ENCODE measurements around the gene DLG4.

The DLG4 gene

DNA sequence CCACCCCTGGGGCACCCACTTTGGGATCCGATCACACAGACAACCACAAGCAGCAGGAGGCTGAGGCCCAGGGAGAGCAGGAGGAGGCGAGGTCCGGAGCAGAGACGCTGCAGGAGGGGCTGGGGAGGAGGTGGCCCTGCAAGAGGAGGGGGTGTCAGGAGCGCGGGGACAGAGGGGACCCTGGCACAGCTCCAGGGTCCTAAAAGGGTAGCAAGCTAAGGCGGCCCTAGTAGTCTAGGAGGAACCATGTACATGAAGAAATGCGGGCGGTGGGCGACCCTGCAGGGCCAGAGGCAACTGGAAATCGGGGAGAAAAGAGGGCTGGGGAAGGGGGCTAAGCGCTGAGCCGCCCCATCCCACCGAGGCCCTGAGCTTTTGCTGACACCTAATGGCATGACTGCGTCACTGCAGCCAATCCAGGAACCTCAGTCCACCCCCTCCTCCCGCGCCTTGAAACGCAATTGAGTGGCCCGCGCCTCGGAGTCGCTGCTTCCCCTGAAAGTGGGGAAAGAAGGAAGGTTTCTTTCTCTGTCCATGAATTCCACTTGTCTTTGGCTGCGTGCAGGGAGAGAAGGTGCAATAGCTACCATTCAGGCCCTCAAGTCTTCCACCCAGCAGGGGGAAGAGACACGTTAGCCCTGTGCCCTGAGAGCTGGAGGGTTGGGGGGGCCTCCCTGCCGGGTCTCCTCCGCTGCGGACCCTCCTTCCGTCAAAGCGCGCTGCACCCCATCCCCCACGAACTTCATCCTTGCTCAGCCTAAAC is 42.3 kb downstream of the DLG4 start (continued):
- TF ChIP-seq ZNF664 (tag by site-specific recombination; IDR thresholded peaks at IDR 0.05) (no peak), ZNF112 (tag by site-specific recombination; IDR thresholded peaks at IDR 0.05) (no peak), ZNF473 (tag by site-specific recombination; IDR thresholded peaks at IDR 0.05) (no peak), ZNF174 (tag by site-specific recombination; IDR thresholded peaks at IDR 0.05) (no peak), ZFP3 (tag by site-specific recombination; IDR thresholded peaks at IDR 0.05; ENCODE audit: low read depth) (no peak), ZNF366 (tag by site-specific recombination; conservative IDR thresholded peaks at IDR 0.05) (peak; percentile 61; the same call in 1 of the 2 replicates), EGR2 (tag by site-specific recombination; IDR thresholded peaks at IDR 0.05; ENCODE audit: low read depth) (0 out of 2 replicates have a peak, but pooled peaks have one; percentile 6), YY1 (tag by site-specific recombination; IDR thresholded peaks at IDR 0.05) (no peak), REST (tag by site-specific recombination; IDR thresholded peaks at IDR 0.05) (no peak), ZNF449 (tag by site-specific recombination; IDR thresholded peaks at IDR 0.05) (no peak), ZSCAN18 (tag by site-specific recombination; IDR thresholded peaks at IDR 0.05) (no peak), PRDM4 (tag by site-specific recombination; IDR thresholded peaks at IDR 0.05) (no peak), ZNF423 (tag by site-specific recombination; IDR thresholded peaks at IDR 0.05) (no peak), ZNF701 (tag by site-specific recombination; IDR thresholded peaks at IDR 0.05) (no peak), ZNF16 (tag by site-specific recombination; IDR thresholded peaks at IDR 0.05; ENCODE audit: low read depth) (no peak), ZNF501 (tag by site-specific recombination; IDR thresholded peaks at IDR 0.05) (no peak), GLI2 (tag by site-specific recombination; IDR thresholded peaks at IDR 0.05; ENCODE audit: borderline replicate concordance, low read depth) (no peak), ZBTB49 (tag by site-specific recombination; IDR thresholded peaks at IDR 0.05; ENCODE audit: low read depth) (no peak), ZNF639 (tag by site-specific recombination; IDR thresholded peaks at IDR 0.05) (no peak)
- TF ChIP-seq, protein P1, sequence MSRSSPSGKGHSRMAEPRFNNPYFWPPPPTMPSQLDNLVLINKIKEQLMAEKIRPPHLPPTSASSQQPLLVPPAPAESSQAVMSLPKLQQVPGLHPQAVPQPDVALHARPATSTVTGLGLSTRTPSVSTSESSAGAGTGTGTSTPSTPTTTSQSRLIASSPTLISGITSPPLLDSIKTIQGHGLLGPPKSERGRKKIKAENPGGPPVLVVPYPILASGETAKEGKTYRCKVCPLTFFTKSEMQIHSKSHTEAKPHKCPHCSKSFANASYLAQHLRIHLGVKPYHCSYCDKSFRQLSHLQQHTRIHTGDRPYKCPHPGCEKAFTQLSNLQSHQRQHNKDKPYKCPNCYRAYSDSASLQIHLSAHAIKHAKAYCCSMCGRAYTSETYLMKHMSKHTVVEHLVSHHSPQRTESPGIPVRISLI (tag by site-specific recombination; IDR thresholded peaks at IDR 0.05) = no peak
- TF ChIP-seq, protein P2, sequence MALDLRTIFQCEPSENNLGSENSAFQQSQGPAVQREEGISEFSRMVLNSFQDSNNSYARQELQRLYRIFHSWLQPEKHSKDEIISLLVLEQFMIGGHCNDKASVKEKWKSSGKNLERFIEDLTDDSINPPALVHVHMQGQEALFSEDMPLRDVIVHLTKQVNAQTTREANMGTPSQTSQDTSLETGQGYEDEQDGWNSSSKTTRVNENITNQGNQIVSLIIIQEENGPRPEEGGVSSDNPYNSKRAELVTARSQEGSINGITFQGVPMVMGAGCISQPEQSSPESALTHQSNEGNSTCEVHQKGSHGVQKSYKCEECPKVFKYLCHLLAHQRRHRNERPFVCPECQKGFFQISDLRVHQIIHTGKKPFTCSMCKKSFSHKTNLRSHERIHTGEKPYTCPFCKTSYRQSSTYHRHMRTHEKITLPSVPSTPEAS (tag by site-specific recombination; IDR thresholded peaks at IDR 0.05) = no peak; the same call in 1 of the 2 replicates
- TF ChIP-seq, protein P3, sequence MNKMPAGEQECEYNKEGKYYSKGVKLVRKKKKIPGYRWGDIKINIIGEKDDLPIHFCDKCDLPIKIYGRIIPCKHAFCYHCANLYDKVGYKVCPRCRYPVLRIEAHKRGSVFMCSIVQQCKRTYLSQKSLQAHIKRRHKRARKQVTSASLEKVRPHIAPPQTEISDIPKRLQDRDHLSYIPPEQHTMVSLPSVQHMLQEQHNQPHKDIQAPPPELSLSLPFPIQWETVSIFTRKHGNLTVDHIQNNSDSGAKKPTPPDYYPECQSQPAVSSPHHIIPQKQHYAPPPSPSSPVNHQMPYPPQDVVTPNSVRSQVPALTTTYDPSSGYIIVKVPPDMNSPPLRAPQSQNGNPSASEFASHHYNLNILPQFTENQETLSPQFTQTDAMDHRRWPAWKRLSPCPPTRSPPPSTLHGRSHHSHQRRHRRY (tag by site-specific recombination; IDR thresholded peaks at IDR 0.05) = 0 out of 2 replicates have a peak, but pooled peaks have one; percentile 47

Data from HEK293 (cell line).